NCI-H1092 (cell line): Measurements from ENCODE around the gene C1QL4.
A peak's percentile ranks its signal among the peaks of the same experiment; 100 is the strongest.
"Not testable (repeated sequence)": the region's sequence is repeated elsewhere in the genome, so short reads cannot be mapped to it uniquely, and the experiment has no call there.

Experiments used
- DNase-seq: peaks from one replicate; lab custom pipeline; 2025; lab: John Stamatoyannopoulos, UW

C1QL4 gene

DNA sequence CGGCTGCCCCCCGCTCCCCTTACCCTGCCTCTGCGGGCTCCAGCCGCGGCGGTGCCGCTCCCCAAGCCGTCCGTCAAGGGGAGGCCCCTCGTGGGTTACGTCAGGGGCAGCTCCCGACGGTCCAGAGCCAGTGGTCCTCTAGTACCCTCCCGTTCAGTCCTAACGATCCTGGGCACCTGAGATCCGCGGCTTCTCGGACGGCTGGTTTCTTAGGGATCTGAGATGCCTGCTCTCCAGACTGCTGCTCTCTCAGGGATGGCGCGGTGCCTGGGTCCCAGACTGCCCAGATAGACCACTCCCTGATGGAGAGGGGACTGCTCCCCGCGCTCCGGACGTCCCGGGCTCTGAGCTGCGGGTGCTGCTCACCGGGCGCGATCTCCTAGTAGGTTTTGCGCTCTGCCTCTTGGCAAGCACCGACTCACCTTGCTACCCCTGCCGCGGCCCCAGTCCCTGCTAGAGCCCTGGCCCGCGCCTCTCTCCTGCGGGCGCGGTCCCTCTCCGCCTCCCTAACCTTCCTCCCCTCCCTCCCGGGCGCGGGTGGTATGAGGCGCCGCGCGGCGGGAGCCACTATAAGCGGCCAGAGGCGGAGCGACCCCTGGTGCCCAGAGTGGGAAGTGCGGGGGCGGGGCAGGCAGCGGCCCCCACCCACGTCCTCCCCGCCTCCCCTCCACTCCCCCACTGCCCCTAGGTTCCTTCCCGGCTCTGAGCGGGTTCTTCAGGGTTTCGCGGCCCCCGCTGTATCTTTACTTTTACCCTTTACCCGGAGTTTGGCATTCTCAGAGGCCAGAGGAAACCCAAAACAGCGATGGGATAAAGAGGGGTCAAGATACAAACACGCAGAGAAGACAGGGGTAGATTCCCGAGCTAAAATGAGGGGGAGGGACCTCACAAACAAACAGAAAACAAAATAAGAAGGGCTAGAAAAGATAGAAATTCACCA is at the start of gene C1QL4:
Gene C1QL4, minus strand, starts transcription at position 544 of the 940 bp plus-strand sequence. CDS start 711 bp downstream, outside the sequence.
- peak; percentile 11 for DNase-seq

GRCh38 chr12:49380184-49380583 is 43.2 kb upstream of the C1QL4 start:
- not testable (repeated sequence) for DNase-seq

DNA sequence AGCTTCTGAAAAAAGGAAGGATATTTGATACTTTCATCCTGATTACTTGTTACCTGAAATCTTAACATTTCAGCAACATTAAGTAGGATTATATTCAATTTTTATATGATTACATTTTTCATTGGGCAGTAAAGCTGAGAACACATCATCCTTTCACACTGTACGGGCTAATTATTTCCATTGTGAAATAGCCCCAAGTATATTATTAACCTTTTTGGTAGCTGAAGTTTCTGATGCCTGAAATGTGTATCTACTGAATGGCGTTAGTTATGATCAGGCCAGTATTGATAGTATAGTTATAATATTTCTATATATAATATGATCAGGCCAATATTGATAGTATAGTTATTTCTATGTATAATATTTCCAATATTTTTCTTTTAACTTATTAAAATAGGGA is 40.4 kb upstream of the C1QL4 start:
- DNase-seq: no peak

DNA sequence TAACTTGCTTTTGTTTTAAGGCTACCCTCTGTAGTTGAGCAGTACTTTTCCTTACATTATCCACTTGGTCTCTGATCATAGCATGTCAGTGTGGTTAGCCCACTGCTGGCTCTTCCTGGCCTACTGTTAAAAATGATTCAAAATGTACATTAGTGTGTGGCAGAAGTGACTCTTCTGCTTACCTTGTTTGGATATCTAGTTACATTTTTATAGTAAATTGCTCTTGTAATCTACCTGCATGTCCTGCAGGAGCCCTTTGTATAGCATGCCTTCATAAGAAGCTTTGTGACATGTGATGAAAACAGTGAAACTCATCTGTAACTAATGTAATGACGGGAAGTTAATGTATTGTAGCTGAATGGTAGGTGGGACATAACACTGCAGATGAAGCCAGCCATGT is 38.4 kb upstream of the C1QL4 start:
- DNase-seq: no peak

DNA sequence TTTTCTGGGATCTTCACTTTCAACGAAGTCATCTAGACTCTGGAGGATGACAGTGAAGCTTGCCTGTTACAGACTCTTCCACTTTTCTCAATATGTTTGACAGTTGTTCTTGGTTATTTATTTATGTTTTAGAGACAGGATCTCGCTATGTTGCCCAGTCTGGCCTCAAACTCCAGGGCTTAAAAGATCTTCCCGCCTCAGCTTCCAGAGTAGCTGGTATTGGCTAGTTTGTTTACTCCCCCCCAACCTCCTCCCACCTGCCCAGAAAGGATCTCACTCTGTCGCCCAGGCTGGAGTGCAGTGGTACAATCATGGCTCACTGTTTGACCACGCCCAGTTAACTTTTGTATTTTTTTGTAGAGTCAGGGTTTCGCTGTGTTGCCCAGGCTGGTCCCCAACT is 33.6 kb upstream of the C1QL4 start:
- no peak for DNase-seq

DNA sequence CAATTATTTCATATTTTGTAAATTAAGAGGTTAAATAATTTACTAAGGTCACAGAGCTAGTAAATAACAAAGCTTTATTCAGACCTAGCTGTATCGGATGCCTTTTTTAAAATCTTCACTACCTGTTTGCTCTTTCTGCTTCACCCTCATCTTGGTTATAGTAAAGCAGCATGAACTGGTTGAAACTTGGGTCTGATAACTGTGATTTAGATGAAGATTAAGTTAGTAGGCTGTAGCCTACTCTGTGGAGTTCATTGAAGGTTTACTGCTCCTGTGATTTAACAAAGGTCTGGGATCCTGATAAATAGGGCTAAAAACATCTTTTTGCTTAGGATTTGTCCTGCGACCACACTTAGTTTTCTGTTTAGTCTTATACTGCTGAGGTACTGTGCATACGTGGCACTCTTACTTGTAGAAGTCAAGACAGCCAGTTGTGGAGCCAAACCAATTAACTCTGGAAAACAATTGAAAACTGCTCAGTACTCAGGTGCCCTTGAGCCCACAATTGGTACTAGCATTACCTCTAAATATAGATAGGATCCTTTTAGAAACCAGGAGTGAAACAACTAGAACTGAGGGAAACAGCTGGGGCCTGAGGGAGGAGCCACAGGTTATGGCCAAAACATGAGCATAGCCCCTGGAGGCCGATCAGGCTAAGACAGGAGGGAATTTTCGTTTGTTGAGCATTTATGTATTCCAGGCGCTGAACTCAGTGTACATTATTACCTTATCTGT is 32.6 kb upstream of the C1QL4 start:
- no peak for DNase-seq

- no peak for DNase-seq
These were observed 31.2 kb upstream of the C1QL4 start for GRCh38 chr12:49368240-49368600.

- DNase-seq: no peak
These were observed 30.6 kb upstream of the C1QL4 start, which contains the start of gene SPATS2 for GRCh38 chr12:49367381-49368239. TSS of gene SPATS2 (plus strand) at chr12:49367462. CDS start at chr12:49461013, 93,551 bp downstream.

DNA sequence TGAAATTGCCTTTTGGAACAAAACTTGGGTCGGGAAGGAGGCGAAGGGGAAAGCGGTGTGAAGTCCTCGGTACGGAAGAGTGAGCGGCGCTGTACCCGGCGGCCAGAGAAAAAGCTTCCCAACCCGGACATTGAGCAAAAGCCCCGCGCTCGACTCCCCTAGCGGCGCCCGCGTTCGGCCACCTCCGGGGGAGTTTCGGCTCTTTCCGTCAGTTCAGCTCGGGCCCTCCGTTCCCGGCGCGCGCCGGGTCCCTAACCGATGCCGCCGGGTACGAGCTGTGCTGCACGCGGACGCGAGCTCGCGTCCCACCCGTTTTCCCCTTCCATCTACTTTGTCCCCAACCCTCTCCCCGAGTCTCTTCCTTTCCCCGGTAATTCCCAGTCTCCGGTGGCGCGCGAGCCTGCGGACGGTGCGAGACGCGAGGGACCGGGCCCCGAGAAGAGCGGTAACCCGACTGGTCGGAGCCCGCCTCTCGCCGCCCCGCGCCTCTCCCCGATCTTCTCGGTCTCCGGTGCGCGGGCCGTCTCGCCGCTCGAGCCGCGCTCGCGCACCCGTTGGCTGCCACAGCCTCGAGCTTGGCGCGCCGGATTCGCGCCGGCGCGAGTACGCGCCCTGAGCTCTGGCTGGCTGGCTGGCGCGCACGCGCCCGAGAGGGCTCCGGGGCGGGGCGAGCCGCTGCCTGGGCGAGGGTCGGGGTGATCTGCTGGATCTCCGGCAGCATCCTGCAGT is 29.8 kb upstream of the C1QL4 start:
- DNase-seq: peak; percentile 89

GRCh38 chr12:49366096-49366651 is 29.2 kb upstream of the C1QL4 start:
- DNase-seq: no peak

- DNase-seq: no peak
These were observed 28.6 kb upstream of the C1QL4 start for GRCh38 chr12:49365542-49365941.

DNA sequence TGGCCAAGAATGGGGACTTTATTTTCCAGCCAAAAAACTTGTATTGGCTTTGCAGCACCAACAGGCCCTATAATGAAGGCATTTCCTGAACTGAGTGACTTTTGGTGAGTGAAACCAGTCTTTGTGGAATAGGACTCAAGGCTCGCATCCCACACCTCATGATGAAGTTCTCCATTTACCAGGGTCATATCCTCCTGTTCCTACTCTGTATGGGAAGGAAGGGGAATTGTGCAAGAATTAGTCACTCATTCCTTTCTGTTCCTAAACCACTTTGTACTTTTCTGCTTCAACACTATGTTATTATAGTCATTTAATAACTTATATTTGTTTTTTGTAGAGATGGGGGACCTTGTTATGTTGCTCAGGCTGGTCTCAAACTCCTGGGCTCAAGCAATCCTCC is 28.0 kb upstream of the C1QL4 start:
- no peak for DNase-seq

DNA sequence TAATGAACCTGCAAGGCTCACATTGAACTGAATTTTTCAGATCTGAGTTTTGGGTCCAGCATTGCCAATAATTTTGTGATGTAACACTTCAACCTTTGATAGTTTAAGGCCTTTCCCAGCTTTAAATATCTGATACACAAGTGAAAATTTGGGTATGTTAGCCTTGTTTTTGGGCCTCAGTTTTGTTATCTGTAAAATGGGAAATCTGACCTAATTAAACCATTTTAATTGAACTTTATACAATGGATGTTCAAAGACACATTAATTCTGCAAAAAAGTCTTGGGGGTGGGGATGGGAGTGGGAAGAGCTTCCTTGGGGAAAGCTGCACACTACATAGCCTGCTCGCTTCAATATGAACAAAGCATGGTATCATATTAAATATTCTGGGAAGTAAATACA is 25.1 kb upstream of the C1QL4 start:
- no peak for DNase-seq

- DNase-seq: no peak
These were observed 22.7 kb upstream of the C1QL4 start for GRCh38 chr12:49359671-49360070.

DNA sequence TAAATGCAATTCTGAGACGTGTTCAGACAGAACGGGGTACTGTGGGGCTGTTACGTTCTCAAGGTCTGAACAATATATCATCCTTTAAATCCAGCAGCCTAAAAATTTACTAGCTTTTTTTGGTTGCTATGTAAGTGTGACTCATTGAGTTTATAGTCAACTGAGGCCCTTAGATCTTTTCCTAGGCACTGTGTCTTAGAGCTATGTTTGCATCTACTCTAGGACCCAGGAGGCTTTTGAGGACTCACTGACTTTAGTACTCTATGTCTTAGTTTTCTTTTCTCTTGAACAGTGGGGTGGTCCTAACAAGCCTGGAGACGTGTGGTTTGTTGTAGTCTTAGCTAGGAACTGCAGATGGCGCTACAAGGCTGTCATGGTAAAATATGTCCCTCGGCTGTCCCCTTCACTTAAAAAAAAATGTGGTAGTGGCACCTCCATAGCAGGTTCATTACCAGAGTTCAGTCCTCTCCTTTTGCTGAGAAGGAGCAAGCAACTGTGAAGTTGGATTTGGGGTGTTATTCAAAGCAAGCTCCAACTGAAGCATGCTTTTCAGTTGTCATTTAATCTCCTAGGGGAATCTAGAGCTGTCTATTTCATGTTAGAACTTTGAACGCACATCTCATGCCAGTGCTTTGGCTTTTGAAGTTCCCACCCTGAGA is 21.6 kb upstream of the C1QL4 start:
- DNase-seq: peak; percentile 44

GRCh38 chr12:49357103-49357678 is 20.2 kb upstream of the C1QL4 start:
- DNase-seq: no peak

DNA sequence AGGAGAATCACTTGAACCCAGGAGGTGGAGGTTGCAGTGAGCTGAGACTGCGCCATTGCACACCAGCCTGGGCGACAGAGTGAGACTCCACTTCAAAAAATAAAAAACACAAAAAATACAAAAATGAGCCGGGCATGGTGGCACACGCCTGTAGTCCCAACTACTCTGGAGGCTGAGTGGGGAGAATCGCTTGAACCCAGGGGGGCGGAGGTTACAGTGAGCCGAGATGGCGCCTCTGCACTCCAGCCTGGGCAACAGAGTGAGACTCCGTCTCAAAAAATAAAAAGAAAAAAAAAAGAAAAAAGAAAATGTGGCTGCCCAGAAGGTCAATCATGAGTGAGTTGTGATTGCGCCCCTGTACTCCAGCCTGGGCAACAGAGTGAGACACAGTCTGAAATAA is 18.9 kb upstream of the C1QL4 start:
- no peak for DNase-seq

- DNase-seq: no peak
These were observed 15.4 kb upstream of the C1QL4 start for GRCh38 chr12:49352351-49352750.

DNA sequence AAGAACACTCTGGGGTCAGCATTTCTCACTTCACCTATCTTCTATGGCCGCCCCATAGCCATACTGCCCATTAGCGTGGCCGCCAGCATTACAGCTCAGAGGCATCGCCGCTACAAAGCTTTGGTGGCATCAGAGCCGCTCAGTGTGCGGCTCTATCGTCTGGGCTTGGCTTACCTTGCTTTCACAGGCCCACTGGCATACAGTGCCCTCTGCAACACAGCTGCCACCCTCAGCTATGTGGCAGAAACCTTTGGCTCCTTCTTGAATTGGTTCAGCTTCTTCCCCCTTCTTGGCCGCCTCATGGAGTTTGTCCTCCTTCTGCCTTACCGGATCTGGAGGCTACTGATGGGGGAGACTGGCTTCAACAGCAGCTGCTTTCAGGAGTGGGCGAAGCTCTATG is 12.3 kb upstream of the C1QL4 start:
- DNase-seq: no peak

GRCh38 chr12:49348781-49349180 is 11.8 kb upstream of the C1QL4 start:
- DNase-seq: no peak
